Common myeloid progenitor, CD34-positive (primary cell): Measurements from ENCODE around the gene SYS1.

ENCODE experiments used
- CTCF ChIA-PET: fragments of 350-600 bp; sonication (Branson Sonifier 250); formaldehyde crosslinking; loops from one replicate; lab custom pipeline; 2021; ENCODE audit warnings: antibody characterized with exemption; lab: Charles Lee
- POLR2A ChIA-PET: fragments of 350-600 bp; sonication (Branson Sonifier 250); formaldehyde crosslinking; loops from one replicate; lab custom pipeline; 2021; ENCODE audit warnings: antibody characterized with exemption; lab: Charles Lee
- DNase-seq, 3 donors: peaks; one replicate each; pipeline versions ENCODE4 v3.0.0 to v3.0.0-alpha.2; 2013
- H3K27ac ChIP-seq, 2 experiments: 1 replicate in 1 of 2; 2 replicates in 1 of 2; pipeline ENCODE4 v1.7.0; 2013; ENCODE audit warnings: inconsistent platforms in 2 of 2, low read length in 2 of 2, mild to moderate bottlenecking in 2 of 2, low read depth in 1 of 2, moderate library complexity in 1 of 2; ENCODE audit not compliant: severe bottlenecking in 2 of 2, insufficient read depth in 1 of 2, poor library complexity in 1 of 2
- H3K27me3 ChIP-seq, 5 experiments: replicated peaks in 2 of 5; 1 replicate in 3 of 5; 2 replicates in 2 of 5; pipeline versions ENCODE4 v1.6.1 to v1.7.0; 2013; ENCODE audit warnings: low read length in 4 of 5, mild to moderate bottlenecking in 2 of 5, moderate library complexity in 2 of 5, inconsistent platforms in 1 of 5; ENCODE audit not compliant: insufficient read depth in 5 of 5, control insufficient read depth in 4 of 5
- H3K36me3 ChIP-seq, 4 experiments: 1 replicate in 2 of 4; 2 replicates in 2 of 4; pipeline versions ENCODE4 v1.6.1 to v1.7.0; 2013; ENCODE audit warnings: low read length in 3 of 4, control low read depth in 1 of 4, mild to moderate bottlenecking in 1 of 4; ENCODE audit not compliant: control insufficient read depth in 4 of 4, insufficient read depth in 4 of 4
- H3K4me1 ChIP-seq, 4 experiments: 1 replicate in 3 of 4; 2 replicates in 1 of 4; pipeline versions ENCODE4 v1.6.1 to v1.7.1; 2013; ENCODE audit warnings: low read length in 3 of 4, mild to moderate bottlenecking in 3 of 4, control low read depth in 1 of 4, inconsistent platforms in 1 of 4, moderate library complexity in 1 of 4; ENCODE audit not compliant: control insufficient read depth in 4 of 4, insufficient read depth in 4 of 4; ENCODE audit errors: control extremely low read depth in 1 of 4
- H3K4me3 ChIP-seq, 7 experiments: 1 replicate in 4 of 7; 2 replicates in 3 of 7; pipeline versions ENCODE4 v1.5.1 to v1.7.0; 2013; ENCODE audit warnings: mild to moderate bottlenecking in 7 of 7, low read length in 6 of 7, moderate library complexity in 6 of 7, inconsistent platforms in 2 of 7, low read depth in 2 of 7, control low read depth in 1 of 7; ENCODE audit not compliant: insufficient read depth in 4 of 7, control insufficient read depth in 1 of 7; ENCODE audit errors: extremely low read depth in 1 of 7
- H3K9me3 ChIP-seq, 5 experiments: 1 replicate in 4 of 5; 2 replicates in 1 of 5; pipeline versions ENCODE4 v1.6.1 to v1.7.1; 2013; ENCODE audit warnings: low read length in 4 of 5, mild to moderate bottlenecking in 2 of 5, inconsistent platforms in 1 of 5, low read depth in 1 of 5, moderate library complexity in 1 of 5; ENCODE audit not compliant: control insufficient read depth in 4 of 5, insufficient read depth in 2 of 5; ENCODE audit errors: control extremely low read depth in 1 of 5
- WGBS: methylation state at CpG from one replicate; pipeline ENCODE4 v1.1.5; 2013; ENCODE audit not compliant: insufficient coverage; 5-methylcytosine and 5-hydroxymethylcytosine counted together

The SYS1 gene

GRCh38 chr20:45354423-45355208, 8.3 kb upstream of the SYS1 start:
- no peak for DNase-seq
- CTCF ChIA-PET, result interaction anchor here (0.7 to 0.8 kb wide), 3 partner anchors 12 to 82 kb away, joined by 3 read pairs; no protein-coding TSS in a partner anchor
- Histone ChIP-seq H3K36me3 (no peaks in the 10 kb centered on the region), H3K27ac (no peak overlapping the region), H3K4me3 (no peak overlapping the region), H3K4me1 (peaks cover 0 to 25% (median 18%) of the 10 kb centered on the region in 4 experiments), H3K9me3 (no peaks in the 10 kb centered on the region), H3K27me3 (no peaks in the 10 kb centered on the region)
- 85% methylated on average over 9 of the region's 9 CpGs for WGBS
- POLR2A ChIA-PET, result interaction anchor here (0.6 kb wide), 1 partner anchor 36 kb away, joined by 3 read pairs; no protein-coding TSS in a partner anchor

DNA sequence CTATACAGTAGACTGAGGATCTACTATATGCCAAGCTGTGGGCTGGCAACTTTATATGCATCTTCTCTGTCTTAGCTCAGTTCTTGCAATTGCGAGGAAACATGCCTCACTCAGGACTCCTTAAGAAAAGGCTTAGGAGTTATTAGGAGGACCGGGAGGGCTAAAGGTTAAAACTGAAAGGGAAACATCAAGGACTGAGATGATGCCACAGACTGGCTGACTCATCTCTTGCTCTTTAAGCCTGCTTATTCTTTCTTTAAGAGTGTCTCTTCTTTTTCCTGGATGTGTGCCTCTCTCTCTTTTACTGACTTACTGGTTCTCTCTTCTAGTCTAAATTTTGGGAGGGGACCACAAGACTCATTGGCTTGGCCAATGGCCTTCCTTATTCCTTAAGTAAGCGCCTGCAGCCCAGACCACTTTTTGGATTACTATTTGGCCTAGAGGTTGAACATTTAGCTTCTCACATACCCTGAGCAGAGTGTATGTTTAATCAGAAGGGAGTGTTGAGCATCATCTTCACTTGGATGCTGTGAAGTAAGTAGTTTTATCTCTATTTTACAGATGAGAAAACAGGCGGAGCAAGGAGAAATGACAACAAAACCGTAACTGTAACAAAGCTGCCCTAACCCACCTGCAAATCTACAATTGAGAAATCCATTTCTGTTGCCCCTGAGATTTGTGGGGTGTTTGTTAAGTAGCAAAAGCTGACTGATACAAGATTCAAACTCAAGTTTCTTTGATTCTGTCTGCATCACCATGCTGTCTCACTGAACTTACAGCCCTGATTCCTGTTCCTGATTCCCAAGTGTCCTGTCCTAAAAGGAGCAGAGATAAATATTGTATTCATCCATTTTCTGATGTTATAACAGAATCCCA, 7.5 kb upstream of the SYS1 start:
- WGBS, result 61% methylated on average over 3 of the region's 5 CpGs
- CTCF ChIA-PET, result interaction anchor here (0.6 to 0.8 kb wide), 2 partner anchors 13 to 88 kb away, joined by 3 read pairs; no protein-coding TSS in a partner anchor
- Histone ChIP-seq H3K27me3 (no peaks in the 10 kb centered on the region), H3K36me3 (no peaks in the 10 kb centered on the region), H3K9me3 (no peaks in the 10 kb centered on the region), H3K4me3 (no peak overlapping the region), H3K4me1 (peaks cover 0 to 31% (median 18%) of the 10 kb centered on the region in 4 experiments), H3K27ac (no peak overlapping the region)
- no peak for DNase-seq
- POLR2A ChIA-PET, result interaction anchor here (0.6 kb wide), 1 partner anchor 37 kb away, joined by 3 read pairs; no protein-coding TSS in a partner anchor

- H3K9me3 ChIP-seq, result no peaks in the 10 kb centered on the region
- ChIA-PET CTCF (interaction anchor here (1.3 to 8.0 kb wide), 7 partner anchors 11 to 87 kb away, joined by 3 to 86 read pairs (median 6); partner anchors contain the start of gene SDC4), POLR2A (no interaction called here)
- WGBS, result 37% methylated on average over 9 of the region's 10 CpGs
- no peak for DNase-seq
- H3K27ac ChIP-seq, result no peak overlapping the region
- no peaks in the 10 kb centered on the region for H3K36me3 ChIP-seq
- H3K4me3 ChIP-seq, result no peak overlapping the region
- H3K27me3 ChIP-seq, result no peaks in the 10 kb centered on the region
- H3K4me1 ChIP-seq, result peaks cover 6 to 52% (median 34%) of the 10 kb centered on the region in 4 experiments
Observed at GRCh38 chr20:45358282-45359068, 4.5 kb upstream of the SYS1 start.

DNA sequence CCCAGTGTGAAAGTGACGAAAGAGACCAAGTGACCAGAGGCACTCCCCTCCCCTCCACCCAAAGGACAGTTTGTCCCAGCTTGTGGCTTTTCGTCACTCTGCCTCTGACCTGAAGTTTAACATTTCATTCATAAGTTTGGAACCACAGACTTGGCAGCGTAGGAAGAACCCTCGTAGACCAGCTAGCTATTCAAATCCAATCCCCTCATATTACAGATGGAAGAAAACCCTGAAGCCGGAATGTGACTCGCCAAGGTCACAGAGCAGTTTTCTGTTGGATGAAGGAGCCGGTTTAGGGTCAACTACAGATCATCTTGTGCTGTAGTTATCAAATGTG, 3.9 kb upstream of the SYS1 start:
- WGBS, result 94% methylated on average over 5 of the region's 7 CpGs
- Histone ChIP-seq H3K27ac (no peak overlapping the region), H3K27me3 (no peaks in the 10 kb centered on the region), H3K4me3 (no peak overlapping the region), H3K4me1 (peaks cover 10 to 57% (median 40%) of the 10 kb centered on the region in 4 experiments), H3K36me3 (no peaks in the 10 kb centered on the region), H3K9me3 (no peaks in the 10 kb centered on the region)
- ChIA-PET POLR2A (no interaction called here), CTCF (interaction anchor here (0.8 to 22.7 kb wide), 8 partner anchors 12 to 91 kb away, joined by 3 to 353 read pairs (median 12); partner anchors contain the start of gene SDC4)
- no peak for DNase-seq

- no peaks in the 10 kb centered on the region for H3K27me3 ChIP-seq
- no peak overlapping the region for H3K27ac ChIP-seq
- POLR2A ChIA-PET, result no interaction called here
- 92% methylated on average over 8 of the region's 9 CpGs for WGBS
- peaks cover 11 to 60% (median 42%) of the 10 kb centered on the region in 4 experiments for H3K4me1 ChIP-seq
- no peaks in the 10 kb centered on the region for H3K9me3 ChIP-seq
- CTCF ChIA-PET, result interaction anchor here (0.8 to 22.7 kb wide), 9 partner anchors 8 to 90 kb away, joined by 3 to 353 read pairs (median 7); partner anchors contain the start of gene SDC4
- H3K36me3 ChIP-seq, result no peaks in the 10 kb centered on the region
- H3K4me3 ChIP-seq, result no peak overlapping the region
- DNase-seq, result no peak
Observed at GRCh38 chr20:45359406-45360148, 3.4 kb upstream of the SYS1 start.

- DNase-seq, result peak in 2 of 3 donors; percentile 51 to 64
- WGBS, result 0% methylated on average over 1 of the region's 6 CpGs
Observed at GRCh38 chr20:45361793-45362192, 1.2 kb upstream of the SYS1 start.

More at GRCh38 chr20:45361793-45362192, 1.2 kb upstream of the SYS1 start:
- Histone ChIP-seq H3K4me3 (peak overlapping the region in 2 of 7 experiments; percentile 15 to 36), H3K27me3 (no peaks in the 10 kb centered on the region), H3K36me3 (peaks cover 4 to 21% (median 13%) of the 10 kb centered on the region in 4 experiments), H3K27ac (no peak overlapping the region), H3K9me3 (no peaks in the 10 kb centered on the region), H3K4me1 (peaks cover 11 to 60% (median 42%) of the 10 kb centered on the region in 4 experiments)
- POLR2A ChIA-PET, result interaction anchor here (1.4 to 2.7 kb wide), 2 partner anchors 14 to 40 kb away, joined by 4 to 16 read pairs; partner anchors contain the start of gene SDC4
- CTCF ChIA-PET, result interaction anchor here (0.7 to 22.7 kb wide), 16 partner anchors 9 to 410 kb away, joined by 3 to 353 read pairs (median 6); partner anchors contain the start of gene SDC4
